Measurements from ENCODE around the gene FN3K.

FN3K gene

GRCh38 chr17:82797061-82797460 lies 61.6 kb downstream of the FN3K start:
- no peak for DNase-seq

DNA sequence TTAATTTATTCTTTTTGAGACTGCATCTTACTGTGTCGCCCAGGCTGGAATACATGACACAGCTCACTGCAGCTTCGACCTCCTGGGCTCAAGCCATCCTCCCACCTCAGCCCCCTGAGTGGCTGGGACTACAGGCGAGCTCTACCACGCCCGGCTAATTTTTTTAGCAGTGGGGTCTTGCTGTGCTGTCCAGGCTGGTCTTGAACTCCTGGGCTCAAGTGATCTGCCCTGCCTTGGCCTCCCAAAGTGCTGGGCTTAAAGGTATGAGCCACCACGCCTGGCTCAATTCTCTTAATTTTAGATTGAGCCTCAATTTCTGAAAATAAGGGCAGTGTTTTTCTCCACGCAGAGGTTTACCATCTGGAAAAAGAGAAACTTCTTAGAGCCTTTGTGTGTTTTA lies 63.3 kb downstream of the FN3K start:
- DNase-seq: no peak

GRCh38 chr17:82799591-82799990 lies 64.2 kb downstream of the FN3K start:
- DNase-seq: no peak
